CD14-positive monocyte (primary cell): ENCODE results near the gene PZP. TPM values are rescaled to one million over a fixed set of nuclear protein-coding genes. Genes with fewer than 3 reads are reported as not detected.

Source experiments
- DNase-seq, 3 donors: peaks; one replicate each; pipeline ENCODE4 v3.0.0-alpha.2; 2011 to 2022
- H2AFZ ChIP-seq: 2 replicates; pipeline ENCODE4 v1.6.0; 2012; ENCODE audit warnings: mild to moderate bottlenecking, low read depth, low read length, inconsistent platforms; ENCODE audit not compliant: insufficient read depth, poor library complexity, severe bottlenecking
- H3K27ac ChIP-seq, 2 donors: 1 replicate in 1 of 2; 2 replicates in 1 of 2; pipeline ENCODE4 v1.5.1; 2012 to 2013; ENCODE audit warnings: low read length in 2 of 2, control low read depth in 1 of 2, inconsistent platforms in 1 of 2, low read depth in 1 of 2, mild to moderate bottlenecking in 1 of 2
- H3K27me3 ChIP-seq, 2 donors: one replicate each; pipeline versions ENCODE4 v1.6.0 to v1.6.1; 2011 to 2013; ENCODE audit warnings: low read length in 2 of 2; ENCODE audit not compliant: control insufficient read depth in 2 of 2, insufficient read depth in 2 of 2
- H3K36me3 ChIP-seq, 2 donors: replicated peaks in 1 of 2; 1 replicate in 1 of 2; 2 replicates in 1 of 2; pipeline versions ENCODE4 v1.5.1 to v1.6.1; 2012 to 2013; ENCODE audit warnings: low read length in 2 of 2, control low read depth in 1 of 2, inconsistent platforms in 1 of 2, mild to moderate bottlenecking in 1 of 2; ENCODE audit not compliant: insufficient read depth in 2 of 2, control insufficient read depth in 1 of 2
- H3K4me1 ChIP-seq, 2 donors: 1 replicate in 1 of 2; 2 replicates in 1 of 2; pipeline versions ENCODE4 v1.5.1 to v1.6.1; 2012 to 2013; ENCODE audit warnings: low read length in 2 of 2, control low read depth in 1 of 2, inconsistent platforms in 1 of 2, mild to moderate bottlenecking in 1 of 2, moderate library complexity in 1 of 2; ENCODE audit not compliant: insufficient read depth in 2 of 2, control insufficient read depth in 1 of 2
- H3K4me2 ChIP-seq: replicated peaks from 2 replicates; pipeline ENCODE3; 2012; ENCODE audit warnings: low read length, moderate library complexity, mild to moderate bottlenecking; ENCODE audit not compliant: poor library complexity, severe bottlenecking; ENCODE audit errors: extremely low read depth
- H3K4me3 ChIP-seq, 3 experiments: fragments of 200-600 bp in 1 of 3; sonication (generic) in 1 of 3; replicated peaks in 1 of 3; 1 replicate in 2 of 3; 2 replicates in 1 of 3; pipeline ENCODE4 v1.5.1; 2011 to 2013; ENCODE audit warnings: low read length in 3 of 3, mild to moderate bottlenecking in 3 of 3, control low read depth in 2 of 3, low read depth in 2 of 3, inconsistent platforms in 1 of 3, moderate library complexity in 1 of 3
- H3K79me2 ChIP-seq: 2 replicates; pipeline ENCODE4 v1.6.0; 2012; ENCODE audit warnings: mild to moderate bottlenecking, control low read depth, inconsistent platforms, low read length, moderate library complexity; ENCODE audit not compliant: insufficient read depth
- H3K9ac ChIP-seq: 2 replicates; pipeline ENCODE4 v1.6.0; 2017; ENCODE audit warnings: low read length, mild to moderate bottlenecking; ENCODE audit not compliant: insufficient read depth, poor library complexity, severe bottlenecking
- H3K9me3 ChIP-seq, 2 donors: replicated peaks in 1 of 2; 1 replicate in 1 of 2; 2 replicates in 1 of 2; pipeline versions ENCODE4 v1.5.1 to v1.6.1; 2012 to 2013; ENCODE audit warnings: low read length in 2 of 2, control low read depth in 1 of 2; ENCODE audit not compliant: control insufficient read depth in 1 of 2, insufficient read depth in 1 of 2
- H4K20me1 ChIP-seq: 2 replicates; pipeline ENCODE4 v1.6.0; 2012; ENCODE audit warnings: mild to moderate bottlenecking, low read length, control low read depth, moderate library complexity; ENCODE audit not compliant: insufficient read depth
- H3K27ac Mint-ChIP-seq, 7 donors: one replicate each; pipeline ENCODE4 v1.8.0; 2020; ENCODE audit warnings: mild to moderate bottlenecking in 7 of 7, mixed read lengths in 7 of 7, moderate library complexity in 6 of 7, inconsistent platforms in 2 of 7
- H3K27me3 Mint-ChIP-seq, 3 donors: one replicate each; pipeline ENCODE4 v1.8.0; 2021 to 2022; ENCODE audit warnings: low read depth in 3 of 3, mild to moderate bottlenecking in 3 of 3, mixed read lengths in 3 of 3, moderate library complexity in 3 of 3, inconsistent platforms in 1 of 3
- H3K36me3 Mint-ChIP-seq, 2 donors: one replicate each; pipeline ENCODE4 v1.8.0; 2020; ENCODE audit warnings: mixed read lengths in 2 of 2, inconsistent platforms in 1 of 2, mild to moderate bottlenecking in 1 of 2
- H3K4me1 Mint-ChIP-seq: one replicate; pipeline ENCODE4 v1.8.0; 2020; ENCODE audit warnings: mild to moderate bottlenecking, mixed read lengths
- H3K4me3 Mint-ChIP-seq, 2 donors: one replicate each; pipeline ENCODE4 v1.8.0; 2020; ENCODE audit warnings: mild to moderate bottlenecking in 2 of 2, mixed read lengths in 2 of 2, moderate library complexity in 1 of 2
- H3K9me3 Mint-ChIP-seq, 7 donors: one replicate each; pipeline ENCODE4 v1.8.0; 2020 to 2022; ENCODE audit warnings: mixed read lengths in 7 of 7, mild to moderate bottlenecking in 6 of 7, moderate library complexity in 6 of 7, inconsistent platforms in 2 of 7
- CTCF ChIP-seq: fragments of 200-600 bp; IDR thresholded peaks from one replicate; pipeline ENCODE4 v1.8.0; 2022; ENCODE audit warnings: antibody characterized with exemption, mild to moderate bottlenecking
- WGBS: methylation state at CpG from one replicate; pipeline ENCODE4 v1.1.5; 2013; ENCODE audit warnings: missing lambda C conversion rate; ENCODE audit not compliant: insufficient coverage; 5-methylcytosine and 5-hydroxymethylcytosine counted together
- intact Hi-C, 2 donors: fragments of 100-400 bp; cut with micrococcal nuclease; formaldehyde crosslinking; loops; one replicate each; pipeline versions ENCODE4 v1.15.0 to v1.15.1; 2023
- polyA plus RNA-seq, 3 donors: library from polyadenylated mRNA; depleted of rRNA in 1 of 3; unstranded in 2 of 3; stranded (reverse) in 1 of 3; fragments of 300-500 nt in 2 of 3; fragments of >200 nt in 1 of 3; fragmentation: Illumina TruSeq in 2 of 3; gene quantifications; 1 replicate in 2 of 3; 2 replicates in 1 of 3; pipeline ENCODE4 v1.2.3, GENCODE V29; 2012 to 2021

Gene PZP
- polyA plus RNA-seq, 3 donors: not detected

- Mint-ChIP-seq H3K4me3 (no peak overlapping the region), H3K27ac (no peak overlapping the region), H3K27me3 (peaks cover 4 to 7% (median 5%) of the 10 kb centered on the region in 3 donors), H3K36me3 (no peaks in the 10 kb centered on the region), H3K9me3 (peaks cover 4 to 10% (median 5%) of the 10 kb centered on the region in 7 donors), H3K4me1 (no peaks in the 10 kb centered on the region)
- Histone ChIP-seq H3K4me1 (no peaks in the 10 kb centered on the region), H3K36me3 (no peaks in the 10 kb centered on the region), H3K4me2 (no peak overlapping the region), H3K27ac (no peak overlapping the region), H3K9me3 (peaks cover 4 to 6% of the 10 kb centered on the region in 2 donors), H3K27me3 (no peaks in the 10 kb centered on the region), H4K20me1 (no peaks in the 10 kb centered on the region), H3K79me2 (no peaks in the 10 kb centered on the region), H2AFZ (no peak overlapping the region), H3K4me3 (no peak overlapping the region), H3K9ac (no peak overlapping the region)
- TF ChIP-seq CTCF: no peak
- intact Hi-C loops: no loop called here
- no peak for DNase-seq
- WGBS: no CpG with 5 or more reads among the region's 8 CpGs
These were observed 19.8 kb upstream of the PZP start for GRCh38 chr12:9227950-9228349.

DNA sequence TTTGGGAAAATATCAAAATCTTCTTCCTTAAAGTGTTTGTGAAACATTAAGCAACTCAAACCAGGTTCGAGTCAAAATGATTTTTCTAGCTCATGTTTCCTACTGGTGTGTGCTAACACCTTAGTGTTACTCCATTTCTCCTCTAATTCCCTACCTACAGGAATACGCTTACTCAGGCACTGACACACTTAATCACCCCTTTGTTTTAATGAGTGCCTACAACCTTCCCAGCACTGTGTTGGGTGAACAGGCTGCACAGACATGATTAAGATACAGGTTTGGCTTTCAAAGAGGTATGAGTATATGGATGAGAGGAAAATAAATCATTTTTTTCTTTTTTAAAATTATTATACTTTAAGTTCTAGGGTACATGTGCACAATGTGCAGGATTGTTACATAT, 15.6 kb upstream of the PZP start:
- H3K79me2 ChIP-seq: no peaks in the 10 kb centered on the region
- TF ChIP-seq CTCF: no peak
- peaks cover 4 to 6% of the 10 kb centered on the region in 2 donors for H3K9me3 ChIP-seq
- no peaks in the 10 kb centered on the region for H3K4me1 ChIP-seq
- H3K4me2 ChIP-seq: no peak overlapping the region
- intact Hi-C loops: no loop called here
- 96% methylated on average over 2 of the region's 2 CpGs for WGBS
- H2AFZ ChIP-seq: no peak overlapping the region
- Mint-ChIP-seq H3K27me3 (peaks cover 2 to 4% (median 2%) of the 10 kb centered on the region in 3 donors), H3K27ac (no peak overlapping the region), H3K4me1 (no peaks in the 10 kb centered on the region), H3K9me3 (peaks cover 4 to 12% (median 4%) of the 10 kb centered on the region in 7 donors), H3K36me3 (no peaks in the 10 kb centered on the region), H3K4me3 (no peak overlapping the region)
- H4K20me1 ChIP-seq: no peaks in the 10 kb centered on the region
- H3K27ac ChIP-seq: no peak overlapping the region
- H3K9ac ChIP-seq: no peak overlapping the region
- H3K27me3 ChIP-seq: no peaks in the 10 kb centered on the region
- no peak overlapping the region for H3K4me3 ChIP-seq
- no peak for DNase-seq
- H3K36me3 ChIP-seq: no peaks in the 10 kb centered on the region
